Keratinocyte (primary cell): ENCODE results near the gene PRKCE. TPM values are rescaled to one million over a fixed set of nuclear protein-coding genes. Genes with fewer than 3 reads are reported as not detected.

Source experiments
- DNase-seq: peaks from one replicate; pipeline ENCODE4 v3.0.0-alpha.2; 2011; ENCODE audit warnings: low read depth, missing footprints, low spot score
- FAIRE-seq: peaks from 2 replicates; lab custom pipeline; 2011; peaks lifted over from hg19 to GRCh38; lab: Jason Lieb, UNC
- H2AFZ ChIP-seq: 2 replicates; pipeline ENCODE4 v1.6.0; 2012; ENCODE audit warnings: low read length, control low read depth, inconsistent platforms; ENCODE audit not compliant: control insufficient read depth
- H3K27ac ChIP-seq: 2 replicates; pipeline ENCODE4 v1.5.1; 2011; ENCODE audit warnings: low read length; ENCODE audit not compliant: control insufficient read depth, insufficient read depth
- H3K27me3 ChIP-seq: 3 replicates; pipeline ENCODE4 v1.6.0; 2011; ENCODE audit warnings: low read length; ENCODE audit not compliant: control insufficient read depth, insufficient read depth; ENCODE audit errors: extremely low read depth
- H3K36me3 ChIP-seq, 2 experiments: 2 replicates in 1 of 2; 3 replicates in 1 of 2; pipeline ENCODE4 v1.5.1; 2011; ENCODE audit warnings: low read length in 2 of 2, mild to moderate bottlenecking in 1 of 2; ENCODE audit not compliant: control insufficient read depth in 2 of 2, insufficient read depth in 2 of 2; ENCODE audit errors: extremely low read depth in 1 of 2
- H3K4me1 ChIP-seq: 3 replicates; pipeline ENCODE4 v1.5.1; 2011; ENCODE audit warnings: low read length; ENCODE audit not compliant: control insufficient read depth, insufficient read depth; ENCODE audit errors: extremely low read depth
- H3K4me2 ChIP-seq: 3 replicates; pipeline ENCODE4 v1.6.0; 2011; ENCODE audit warnings: low read depth, low read length; ENCODE audit not compliant: control insufficient read depth, insufficient read depth; ENCODE audit errors: extremely low read depth
- H3K4me3 ChIP-seq, 3 experiments: fragments of 200-600 bp in 1 of 3; sonication (generic) in 1 of 3; 2 replicates in 2 of 3; 3 replicates in 1 of 3; pipeline ENCODE4 v1.5.1; 2011 to 2016; ENCODE audit warnings: low read length in 3 of 3, mild to moderate bottlenecking in 3 of 3, control low read depth in 2 of 3, inconsistent platforms in 1 of 3, low read depth in 1 of 3, mixed read lengths in 1 of 3, mixed run types in 1 of 3, moderate library complexity in 1 of 3; ENCODE audit not compliant: control insufficient read depth in 2 of 3, insufficient read depth in 2 of 3; ENCODE audit errors: extremely low read depth in 1 of 3
- H3K79me2 ChIP-seq: 2 replicates; pipeline ENCODE4 v1.6.0; 2012; ENCODE audit warnings: low read length; ENCODE audit not compliant: control insufficient read depth, insufficient read depth
- H3K9ac ChIP-seq: 3 replicates; pipeline ENCODE4 v1.6.0; 2011; ENCODE audit warnings: low read length; ENCODE audit not compliant: control insufficient read depth, insufficient read depth; ENCODE audit errors: extremely low read depth
- H3K9me1 ChIP-seq: 3 replicates; pipeline ENCODE4 v1.6.0; 2011; ENCODE audit warnings: low read length; ENCODE audit not compliant: control insufficient read depth, insufficient read depth; ENCODE audit errors: extremely low read depth
- H3K9me3 ChIP-seq: 2 replicates; pipeline ENCODE4 v1.5.1; 2012; ENCODE audit warnings: low read depth, low read length; ENCODE audit not compliant: control insufficient read depth
- H4K20me1 ChIP-seq: 3 replicates; pipeline ENCODE4 v1.6.0; 2011; ENCODE audit warnings: low read length; ENCODE audit not compliant: control insufficient read depth, insufficient read depth; ENCODE audit errors: extremely low read depth
- CTCF ChIP-seq, 3 experiments: IDR thresholded peaks in 1 of 3; conservative IDR thresholded peaks in 1 of 3; optimal IDR thresholded peaks in 1 of 3; 2 replicates in 2 of 3; 3 replicates in 1 of 3; pipeline versions ENCODE3 to v1.5.1; 2011; ENCODE audit warnings: low read length in 3 of 3, mild to moderate bottlenecking in 3 of 3, moderate library complexity in 2 of 3, control low read depth in 1 of 3, inconsistent platforms in 1 of 3; ENCODE audit not compliant: insufficient read depth in 2 of 3; ENCODE audit errors: extremely low read depth in 1 of 3
- EZH2 ChIP-seq: IDR thresholded peaks from one replicate; pipeline ENCODE4 v1.6.1; 2012; ENCODE audit warnings: inconsistent platforms, mild to moderate bottlenecking, low read length, moderate library complexity
- dilution Hi-C: fragments of 300-500 bp; cut with MboI; formaldehyde crosslinking; loops from one replicate; pipeline ENCODE4 v1.7.0; 2020; ENCODE audit warnings: low sequenced_read_pairs; ENCODE audit not compliant: extremely low pct_ligation_motif_present
- polyA plus RNA-seq, 5 experiments: library from polyadenylated mRNA; depleted of rRNA in 3 of 5; stranded (reverse) in 3 of 5; stranded (forward) in 1 of 5; unstranded in 1 of 5; fragments of >200 nt; gene quantifications; 1 replicate in 1 of 5; 2 replicates in 3 of 5; 3 replicates in 1 of 5; pipeline versions ENCODE4 v1.2.1 to v1.2.3, GENCODE V29; 2011 to 2012; ENCODE audit warnings: missing spikeins in 2 of 5, low read depth in 1 of 5, low replicate concordance in 1 of 5

PRKCE gene
- polyA plus RNA-seq, 1 donor (not counting 4 experiments of a cell fraction or from before 2014, with no cell fraction given), result 2.0 TPM

- Histone ChIP-seq H3K9me3 (no peaks in the 10 kb centered on the region), H3K4me2 (no peak overlapping the region), H3K4me3 (no peak overlapping the region), H3K27me3 (no peaks in the 10 kb centered on the region), H3K36me3 (no peaks in the 10 kb centered on the region), H3K4me1 (no peaks in the 10 kb centered on the region), H3K9ac (no peak overlapping the region), H3K27ac (no peak overlapping the region), H4K20me1 (no peaks in the 10 kb centered on the region), H3K9me1 (no peaks in the 10 kb centered on the region), H2AFZ (no peak overlapping the region), H3K79me2 (no peaks in the 10 kb centered on the region)
- dilution Hi-C loops, result no loop called here
- FAIRE-seq (no peak), DNase-seq (no peak)
- no peak for TF ChIP-seq CTCF (optimal IDR thresholded peaks at IDR 0.05 in 1 of 3, IDR thresholded peaks at IDR 0.05 in 1 of 3, conservative IDR thresholded peaks at IDR 0.05 in 1 of 3; ENCODE audit: extremely low read depth in 1 of 3, insufficient read depth in 2 of 3, low read length in 3 of 3)
Measured at GRCh38 chr2:46032161-46032813, 380.8 kb downstream of the PRKCE start.

GRCh38 chr2:46032996-46033395, 381.5 kb downstream of the PRKCE start:
- no peaks in the 10 kb centered on the region for H3K9me1 ChIP-seq
- H3K27me3 ChIP-seq, result no peaks in the 10 kb centered on the region
- TF ChIP-seq CTCF (optimal IDR thresholded peaks at IDR 0.05 in 1 of 3, IDR thresholded peaks at IDR 0.05 in 1 of 3, conservative IDR thresholded peaks at IDR 0.05 in 1 of 3; ENCODE audit: extremely low read depth in 1 of 3, insufficient read depth in 2 of 3, low read length in 3 of 3), result no peak
- TF ChIP-seq EZH2, result no peak
- H3K4me3 ChIP-seq, result no peak overlapping the region
- no peak overlapping the region for H3K27ac ChIP-seq
- dilution Hi-C loops, result no loop called here
- no peak overlapping the region for H3K9ac ChIP-seq
- H3K4me2 ChIP-seq, result no peak overlapping the region
- no peaks in the 10 kb centered on the region for H3K36me3 ChIP-seq
- no peak for DNase-seq
- no peak overlapping the region for H2AFZ ChIP-seq
- FAIRE-seq, result no peak
- no peaks in the 10 kb centered on the region for H4K20me1 ChIP-seq
- no peaks in the 10 kb centered on the region for H3K4me1 ChIP-seq
- H3K9me3 ChIP-seq, result no peaks in the 10 kb centered on the region
- H3K79me2 ChIP-seq, result no peaks in the 10 kb centered on the region
